ENCODE measurements around the gene ACTL7A.

The ACTL7A gene

DNA sequence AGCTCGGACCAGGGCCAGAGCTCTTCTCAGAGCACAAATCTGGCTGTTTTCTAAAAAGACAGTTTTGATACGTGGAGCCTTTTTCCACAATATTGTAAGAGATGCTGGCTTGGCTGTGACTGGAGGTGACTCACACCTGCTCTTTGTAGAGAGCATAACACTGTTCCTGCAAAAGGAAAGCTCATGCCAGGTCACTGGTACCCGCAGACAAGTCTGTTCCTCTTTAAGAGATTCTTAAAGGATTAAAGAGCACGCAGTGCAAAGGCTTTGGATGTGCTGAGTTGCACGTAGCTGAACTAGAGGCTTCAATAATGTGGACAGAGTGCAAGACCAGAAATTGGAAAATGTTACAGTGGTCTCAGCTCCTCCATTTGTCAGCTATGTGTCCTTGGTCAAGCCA lies 25.3 kb upstream of the ACTL7A start (continued):
- TF ChIP-seq, protein P1, sequence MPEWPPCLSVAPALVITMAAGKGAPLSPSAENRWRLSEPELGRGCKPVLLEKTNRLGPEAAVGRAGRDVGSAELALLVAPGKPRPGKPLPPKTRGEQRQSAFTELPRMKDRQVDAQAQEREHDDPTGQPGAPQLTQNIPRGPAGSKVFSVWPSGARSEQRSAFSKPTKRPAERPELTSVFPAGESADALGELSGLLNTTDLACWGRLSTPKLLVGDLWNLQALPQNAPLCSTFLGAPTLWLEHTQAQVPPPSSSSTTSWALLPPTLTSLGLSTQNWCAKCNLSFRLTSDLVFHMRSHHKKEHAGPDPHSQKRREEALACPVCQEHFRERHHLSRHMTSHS (tag by site-specific recombination; IDR thresholded peaks at IDR 0.05) = no peak
- no peak for TF ChIP-seq ZNF24 (tag by site-specific recombination; IDR thresholded peaks at IDR 0.05)
- TF ChIP-seq ZNF629 (tag by site-specific recombination; IDR thresholded peaks at IDR 0.05) = no peak
- TF ChIP-seq ZNF785 (tag by site-specific recombination; IDR thresholded peaks at IDR 0.05) = no peak

DNA sequence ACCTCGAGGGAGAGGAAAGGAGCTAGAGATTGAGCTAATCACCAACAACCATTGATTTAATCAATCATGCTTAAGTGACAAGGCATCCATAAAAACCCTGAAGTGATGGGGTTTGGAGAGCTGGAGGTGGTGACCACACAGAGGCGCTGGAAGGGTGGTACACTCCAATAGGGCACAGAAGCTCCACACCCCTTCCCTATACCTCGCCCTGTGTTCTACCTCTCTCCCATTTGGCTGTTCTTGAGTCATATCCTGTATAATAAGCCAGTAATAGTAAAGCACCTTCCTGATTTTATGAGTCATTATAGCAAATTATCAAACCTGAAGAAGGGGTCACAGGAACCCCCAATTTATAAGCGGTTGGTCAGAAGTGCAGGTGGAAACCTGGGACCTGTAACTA lies 24.5 kb upstream of the ACTL7A start:
- Histone ChIP-seq H3K4me1 (ENCODE audit: control insufficient read depth, insufficient read depth, low read length) (no peaks in the 10 kb centered on the region), H3K4me3 (ENCODE audit: low read depth, low read length) (no peak overlapping the region), H3K9me3 (ENCODE audit: control insufficient read depth, insufficient read depth, low read depth, low read length) (no peaks in the 10 kb centered on the region), H3K36me3 (ENCODE audit: control insufficient read depth in 2 of 2, insufficient read depth in 1 of 2, low read length in 2 of 2) (no peaks in the 10 kb centered on the region), H3K27ac (ENCODE audit: extremely low read depth, low read depth, low read length) (no peak overlapping the region)
- POLR2A ChIA-PET = no interaction called here
- TF ChIP-seq ZNF514 (tag by site-specific recombination; IDR thresholded peaks at IDR 0.05) = no peak
- no peak for TF ChIP-seq ZNF274 (IDR thresholded peaks at IDR 0.05; ENCODE audit: low read length)
- no peak for TF ChIP-seq ZNF274 (tag by site-specific recombination; IDR thresholded peaks at IDR 0.05; ENCODE audit: borderline replicate concordance)
- TF ChIP-seq ZEB2 (tag by site-specific recombination; IDR thresholded peaks at IDR 0.05) = no peak
- TF ChIP-seq ZNF157 (tag by site-specific recombination; IDR thresholded peaks at IDR 0.05) = no peak
- TF ChIP-seq, protein P2, sequence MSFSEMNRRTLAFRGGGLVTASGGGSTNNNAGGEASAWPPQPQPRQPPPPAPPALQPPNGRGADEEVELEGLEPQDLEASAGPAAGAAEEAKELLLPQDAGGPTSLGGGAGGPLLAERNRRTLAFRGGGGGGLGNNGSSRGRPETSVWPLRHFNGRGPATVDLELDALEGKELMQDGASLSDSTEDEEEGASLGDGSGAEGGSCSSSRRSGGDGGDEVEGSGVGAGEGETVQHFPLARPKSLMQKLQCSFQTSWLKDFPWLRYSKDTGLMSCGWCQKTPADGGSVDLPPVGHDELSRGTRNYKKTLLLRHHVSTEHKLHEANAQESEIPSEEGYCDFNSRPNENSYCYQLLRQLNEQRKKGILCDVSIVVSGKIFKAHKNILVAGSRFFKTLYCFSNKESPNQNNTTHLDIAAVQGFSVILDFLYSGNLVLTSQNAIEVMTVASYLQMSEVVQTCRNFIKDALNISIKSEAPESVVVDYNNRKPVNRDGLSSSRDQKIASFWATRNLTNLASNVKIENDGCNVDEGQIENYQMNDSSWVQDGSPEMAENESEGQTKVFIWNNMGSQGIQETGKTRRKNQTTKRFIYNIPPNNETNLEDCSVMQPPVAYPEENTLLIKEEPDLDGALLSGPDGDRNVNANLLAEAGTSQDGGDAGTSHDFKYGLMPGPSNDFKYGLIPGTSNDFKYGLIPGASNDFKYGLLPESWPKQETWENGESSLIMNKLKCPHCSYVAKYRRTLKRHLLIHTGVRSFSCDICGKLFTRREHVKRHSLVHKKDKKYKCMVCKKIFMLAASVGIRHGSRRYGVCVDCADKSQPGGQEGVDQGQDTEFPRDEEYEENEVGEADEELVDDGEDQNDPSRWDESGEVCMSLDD (tag by site-specific recombination; IDR thresholded peaks at IDR 0.05) = no peak
- TF ChIP-seq SP7 (tag by site-specific recombination; IDR thresholded peaks at IDR 0.05) = no peak
- no peak for TF ChIP-seq ZNF521 (tag by site-specific recombination; IDR thresholded peaks at IDR 0.05)
- TF ChIP-seq YY2 (tag by site-specific recombination; IDR thresholded peaks at IDR 0.05) = no peak
- TF ChIP-seq ZNF621 (tag by site-specific recombination; IDR thresholded peaks at IDR 0.05) = no peak
- no peak for TF ChIP-seq ZNF768 (tag by site-specific recombination; IDR thresholded peaks at IDR 0.05)
- TF ChIP-seq, protein P3, sequence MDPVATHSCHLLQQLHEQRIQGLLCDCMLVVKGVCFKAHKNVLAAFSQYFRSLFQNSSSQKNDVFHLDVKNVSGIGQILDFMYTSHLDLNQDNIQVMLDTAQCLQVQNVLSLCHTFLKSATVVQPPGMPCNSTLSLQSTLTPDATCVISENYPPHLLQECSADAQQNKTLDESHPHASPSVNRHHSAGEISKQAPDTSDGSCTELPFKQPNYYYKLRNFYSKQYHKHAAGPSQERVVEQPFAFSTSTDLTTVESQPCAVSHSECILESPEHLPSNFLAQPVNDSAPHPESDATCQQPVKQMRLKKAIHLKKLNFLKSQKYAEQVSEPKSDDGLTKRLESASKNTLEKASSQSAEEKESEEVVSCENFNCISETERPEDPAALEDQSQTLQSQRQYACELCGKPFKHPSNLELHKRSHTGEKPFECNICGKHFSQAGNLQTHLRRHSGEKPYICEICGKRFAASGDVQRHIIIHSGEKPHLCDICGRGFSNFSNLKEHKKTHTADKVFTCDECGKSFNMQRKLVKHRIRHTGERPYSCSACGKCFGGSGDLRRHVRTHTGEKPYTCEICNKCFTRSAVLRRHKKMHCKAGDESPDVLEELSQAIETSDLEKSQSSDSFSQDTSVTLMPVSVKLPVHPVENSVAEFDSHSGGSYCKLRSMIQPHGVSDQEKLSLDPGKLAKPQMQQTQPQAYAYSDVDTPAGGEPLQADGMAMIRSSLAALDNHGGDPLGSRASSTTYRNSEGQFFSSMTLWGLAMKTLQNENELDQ (tag by site-specific recombination; IDR thresholded peaks at IDR 0.05; ENCODE audit: low read depth) = no peak
- CTCF ChIA-PET = interaction anchor here (0.6 to 1.7 kb wide), 3 partner anchors 682 to 1536 kb away, joined by 3 to 7 read pairs (median 3); no protein-coding TSS in a partner anchor

DNA sequence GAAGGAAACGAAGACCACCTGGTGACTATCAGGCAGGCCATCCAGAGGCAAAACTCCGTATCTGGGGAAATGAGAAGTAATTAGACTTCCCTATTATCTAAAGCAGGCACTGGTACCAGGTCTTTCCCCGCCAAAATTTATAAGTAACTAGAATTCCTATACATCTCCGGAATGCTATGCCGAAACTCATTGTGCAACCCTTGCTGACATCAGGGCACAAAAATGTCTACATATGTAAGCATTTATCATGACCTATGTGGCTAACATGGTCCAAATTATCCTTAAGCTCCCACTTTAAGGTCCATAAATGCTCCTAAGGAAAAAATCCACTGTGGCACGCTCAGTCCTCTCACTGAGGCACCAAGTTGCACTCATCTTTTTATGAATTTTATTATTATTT lies 24.0 kb upstream of the ACTL7A start:
- H3K27ac ChIP-seq (ENCODE audit: extremely low read depth, low read depth, low read length) = no peak overlapping the region
- no peaks in the 10 kb centered on the region for H3K4me1 ChIP-seq (ENCODE audit: control insufficient read depth, insufficient read depth, low read length)
- POLR2A ChIA-PET = no interaction called here
- no peaks in the 10 kb centered on the region for H3K36me3 ChIP-seq (ENCODE audit: control insufficient read depth in 2 of 2, insufficient read depth in 1 of 2, low read length in 2 of 2)
- H3K9me3 ChIP-seq (ENCODE audit: control insufficient read depth, insufficient read depth, low read depth, low read length) = no peaks in the 10 kb centered on the region
- no peak overlapping the region for H3K4me3 ChIP-seq (ENCODE audit: low read depth, low read length)
- no peak for TF ChIP-seq ZNF837 (tag by site-specific recombination; IDR thresholded peaks at IDR 0.05)
- CTCF ChIA-PET = interaction anchor here (0.6 kb wide), 1 partner anchor 682 kb away, joined by 3 read pairs; no protein-coding TSS in a partner anchor

Measured in HEK293 (cell line).